GM19395 (cell line): ENCODE data around the gene VSTM2L.
A peak's percentile ranks its signal among the peaks of the same experiment; 100 is the strongest.
"Not testable (repeated sequence)": the region's sequence is repeated elsewhere in the genome, so short reads cannot be mapped to it uniquely, and the experiment has no call there.

Source experiments
- ATAC-seq: cut with Tn5 transposase; IDR thresholded peaks from one replicate; pipeline ENCODE4 v1.9.1; 2021; ENCODE audit warnings: mild to moderate bottlenecking, moderate library complexity; ENCODE audit not compliant: unreplicated experiment

VSTM2L gene

DNA sequence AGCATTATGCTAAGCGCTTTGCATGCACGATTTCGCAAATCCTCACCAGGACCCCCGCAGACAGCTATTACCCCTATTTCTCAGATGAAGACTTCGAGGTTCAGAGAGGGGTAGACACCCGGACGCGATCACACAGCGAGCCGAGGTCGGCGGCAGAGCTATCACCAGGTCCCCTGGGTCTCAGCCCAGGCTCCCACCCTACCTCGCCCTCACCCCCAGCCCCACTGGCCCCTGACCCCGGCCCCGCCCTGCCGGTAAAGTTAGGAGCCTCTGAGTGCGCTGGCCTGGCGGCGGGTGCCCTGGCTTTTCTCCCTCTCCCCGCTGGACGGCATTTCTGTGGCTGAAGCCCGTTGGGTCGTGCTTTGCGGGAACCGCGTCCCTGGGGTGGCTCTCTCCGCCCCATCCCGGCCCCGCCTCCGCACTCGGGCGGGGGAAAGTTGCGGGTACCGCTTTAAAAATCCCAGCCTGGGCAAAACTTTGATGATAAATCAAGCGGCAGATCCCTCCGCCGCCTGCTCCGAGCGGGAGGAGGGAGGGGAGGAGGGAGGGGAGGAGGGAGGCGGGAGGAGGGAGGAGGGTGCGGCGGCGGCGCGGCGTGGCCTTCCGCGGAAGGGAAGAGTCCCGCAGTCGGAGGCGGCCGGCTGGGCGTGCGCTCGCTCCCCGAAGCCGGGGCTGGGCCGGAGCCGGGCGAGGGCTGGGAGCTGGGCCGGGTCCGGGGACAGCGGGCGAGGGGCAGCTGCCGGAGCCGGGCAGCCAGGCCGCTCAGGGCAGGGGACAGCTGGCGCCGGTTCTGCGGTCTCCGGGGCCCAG is at the start of gene VSTM2L:
Gene VSTM2L, plus strand, starts transcription at position 624 of the 810 bp plus-strand sequence. CDS start 224 bp downstream, outside the sequence.
- ATAC-seq, result no peak

DNA sequence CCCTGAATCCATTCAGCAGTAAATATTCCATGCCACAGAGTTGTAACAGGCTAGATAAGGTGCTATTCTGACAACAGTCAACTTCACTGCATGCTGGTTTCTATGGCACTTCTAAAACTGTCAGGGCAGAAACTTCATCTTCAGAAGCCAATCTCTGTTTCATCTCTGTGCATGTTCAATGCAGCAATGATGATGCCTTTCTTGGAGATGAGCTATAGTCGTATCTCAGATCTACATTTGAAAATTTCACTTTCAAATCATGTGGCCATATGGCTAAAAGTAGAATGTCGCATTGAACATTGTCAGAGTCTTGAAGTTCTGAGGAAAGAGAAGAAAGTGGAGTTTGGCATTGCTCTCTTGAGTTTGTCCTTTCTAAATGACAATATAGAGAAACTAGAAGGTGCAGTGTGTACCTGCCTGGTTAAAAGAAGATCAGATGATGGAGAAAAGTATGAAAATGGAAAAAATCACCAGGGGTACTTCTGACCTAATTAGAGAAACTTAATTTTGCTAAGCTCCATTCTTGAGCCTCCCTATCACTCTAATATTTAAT is 49.0 kb upstream of the VSTM2L start:
- peak; percentile 88 for ATAC-seq

GRCh38 chr20:37856034-37856433 is 46.9 kb upstream of the VSTM2L start:
- ATAC-seq, result not testable (repeated sequence)

DNA sequence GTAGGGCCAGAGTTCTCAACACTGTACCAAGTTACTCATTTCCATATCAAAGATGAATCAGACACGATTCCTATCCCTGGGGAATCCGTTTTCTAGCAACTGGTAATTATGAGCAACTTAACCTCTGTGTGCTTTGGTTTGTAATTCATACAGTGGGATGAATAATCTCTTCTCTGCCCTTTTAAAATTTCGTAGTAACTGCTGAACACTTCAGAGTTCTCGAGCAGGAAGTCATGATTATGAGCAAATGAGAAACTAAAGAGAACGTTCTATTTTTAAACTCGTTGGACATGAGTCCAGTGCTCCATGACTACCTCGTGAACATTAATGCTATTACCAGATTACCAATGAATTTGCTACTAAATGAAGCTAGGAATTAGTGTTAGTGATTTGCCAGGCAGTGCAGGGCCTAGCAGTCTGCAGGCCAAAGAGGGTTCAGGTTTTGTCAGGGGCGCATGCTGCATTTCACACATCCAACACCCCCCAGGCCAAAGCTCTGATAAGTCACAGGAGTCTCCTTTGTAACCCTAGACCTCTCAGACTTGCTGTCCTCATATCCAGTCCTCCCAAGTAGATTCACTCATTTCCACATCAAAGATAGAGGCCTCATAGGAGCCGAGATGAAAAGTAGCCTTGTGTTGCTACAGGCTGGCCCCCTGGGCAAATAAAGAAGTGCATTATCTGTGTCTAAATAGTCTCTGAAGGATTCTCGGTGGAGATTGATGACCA is 45.8 kb upstream of the VSTM2L start:
- ATAC-seq, result no peak

- ATAC-seq, result no peak
Observed at GRCh38 chr20:37859406-37860171, 43.3 kb upstream of the VSTM2L start.

DNA sequence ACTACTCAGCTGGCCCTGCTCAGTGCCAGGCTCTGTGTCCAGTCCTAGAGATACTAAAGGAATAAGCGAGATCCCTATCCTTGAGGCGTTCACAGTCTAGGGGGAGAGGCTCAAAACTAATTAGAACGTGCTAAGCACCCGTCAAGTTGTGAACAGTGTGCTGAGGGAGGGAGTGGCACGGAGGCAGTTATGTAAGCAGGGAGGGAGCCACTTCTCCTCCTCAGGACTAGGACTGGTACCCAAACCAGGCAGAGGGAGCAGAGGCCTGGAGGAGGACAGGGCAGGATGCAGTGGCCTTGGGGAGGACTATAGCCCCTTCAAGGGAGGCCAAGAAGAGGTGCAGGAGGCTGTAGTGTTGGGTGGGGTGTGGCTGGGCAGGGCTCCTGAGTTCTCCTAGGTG is 39.6 kb upstream of the VSTM2L start:
- ATAC-seq, result no peak

GRCh38 chr20:37864298-37864697 is 38.6 kb upstream of the VSTM2L start:
- no peak for ATAC-seq

DNA sequence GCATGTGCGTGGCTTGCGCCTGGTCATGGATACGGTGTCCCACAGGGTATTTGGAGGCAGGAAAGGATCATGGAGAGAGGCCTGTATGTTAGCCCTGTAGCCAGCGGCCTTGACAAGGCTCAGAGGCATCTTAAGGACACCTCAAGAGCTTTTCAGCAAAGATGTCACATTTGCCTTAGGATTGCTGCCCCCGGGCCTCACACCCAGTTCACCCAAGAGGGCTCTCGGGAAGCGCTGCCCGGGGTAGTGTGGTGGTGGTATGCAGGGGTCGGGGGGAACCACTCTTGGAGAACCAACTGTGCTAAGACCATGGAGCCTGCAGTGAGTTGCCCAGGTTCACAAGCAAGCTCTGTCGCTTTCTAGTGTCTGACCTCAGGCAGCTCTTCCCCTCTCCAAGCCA is 36.9 kb upstream of the VSTM2L start:
- ATAC-seq, result no peak

DNA sequence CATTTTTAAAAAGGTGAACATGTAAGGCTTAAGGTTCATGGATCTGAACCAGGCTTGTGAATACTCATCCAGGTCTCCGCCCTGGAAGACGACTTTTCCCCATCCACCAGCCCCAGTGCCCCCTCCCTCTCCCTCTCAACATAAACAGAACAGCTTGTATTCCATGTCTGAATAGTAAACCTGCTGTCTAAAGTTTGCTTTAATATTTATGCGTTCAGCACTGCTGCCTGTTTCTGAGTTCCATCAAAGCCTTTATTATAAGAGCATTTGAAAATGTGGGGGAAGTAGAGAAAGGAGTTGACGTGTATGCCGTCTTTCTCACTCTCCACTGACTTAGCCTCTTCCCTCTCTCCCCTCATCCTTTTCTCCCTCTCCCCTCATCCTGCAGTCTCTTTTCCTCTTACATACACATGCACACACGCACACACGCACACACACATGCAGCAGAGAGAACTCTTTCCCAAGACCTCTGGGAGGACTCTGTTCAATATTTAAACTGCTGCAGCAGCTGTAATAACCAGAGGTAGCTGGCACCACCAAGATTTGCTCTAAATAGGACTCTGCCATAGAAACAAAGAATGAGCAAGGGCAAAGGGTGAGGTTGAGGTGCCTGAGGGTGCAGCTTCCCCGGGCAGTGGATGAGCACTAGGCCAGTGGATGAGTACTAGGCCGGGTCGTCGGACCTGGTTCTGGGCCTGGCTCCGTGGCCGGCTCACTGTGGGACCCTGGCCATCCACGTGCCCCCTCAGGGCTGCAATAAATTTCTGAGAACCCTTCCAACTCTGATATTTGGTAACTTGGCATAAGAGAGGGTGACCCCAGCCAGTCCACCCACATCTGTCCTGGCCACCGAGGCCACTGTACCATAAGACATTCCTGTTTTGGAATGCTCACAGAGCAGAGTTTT is 35.4 kb upstream of the VSTM2L start:
- no peak for ATAC-seq

GRCh38 chr20:37868851-37869333 is 34.0 kb upstream of the VSTM2L start:
- no peak for ATAC-seq

DNA sequence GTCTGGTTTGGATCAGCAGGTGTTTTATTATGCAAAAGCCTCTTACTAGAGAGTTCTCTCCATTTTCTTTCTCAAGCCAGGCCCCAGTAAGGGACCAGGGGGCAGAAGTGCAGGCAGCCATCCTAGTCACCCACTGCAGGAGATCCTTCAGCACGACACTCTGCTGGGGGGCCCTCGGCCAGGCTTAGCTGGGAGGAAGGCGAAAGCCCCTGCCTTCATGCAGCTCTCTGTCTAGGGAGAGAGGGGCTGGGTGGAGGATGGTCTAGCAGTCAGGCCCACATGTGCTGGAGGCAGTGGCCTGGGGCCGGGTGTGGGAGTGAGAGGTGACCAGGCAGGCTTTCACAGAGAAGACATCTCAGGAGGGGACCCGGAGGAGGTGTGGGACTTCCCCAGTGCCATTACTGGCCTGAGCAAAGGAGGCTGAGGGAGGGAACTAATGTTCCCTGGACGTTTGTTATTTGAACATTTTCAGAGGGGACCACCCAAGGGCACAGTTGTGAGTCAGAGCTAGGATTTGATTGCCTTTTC is 33.5 kb upstream of the VSTM2L start:
- no peak for ATAC-seq

DNA sequence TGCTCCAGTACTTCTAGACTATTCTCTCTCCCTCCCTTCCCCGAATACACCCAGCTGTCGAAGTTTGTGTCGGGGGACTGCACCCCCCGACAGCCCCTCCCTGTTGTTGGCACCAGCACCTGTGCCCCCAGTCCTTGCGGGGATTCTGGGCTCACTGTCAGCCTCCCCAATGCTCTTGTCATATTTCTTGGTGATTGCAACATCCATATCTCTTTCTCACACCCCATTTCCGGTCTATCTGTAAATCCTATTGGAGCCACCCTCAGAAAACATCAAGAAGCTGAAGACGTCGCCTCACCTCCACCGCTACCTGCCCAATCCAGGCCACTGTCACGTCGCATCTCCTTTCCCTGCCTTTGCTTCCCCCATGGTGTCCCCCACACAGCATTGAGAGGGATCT is 32.6 kb upstream of the VSTM2L start:
- no peak for ATAC-seq

GRCh38 chr20:37871751-37872150 is 31.2 kb upstream of the VSTM2L start:
- ATAC-seq, result no peak

- no peak for ATAC-seq
Observed at GRCh38 chr20:37872161-37872560, 30.8 kb upstream of the VSTM2L start.

- no peak for ATAC-seq
Observed at GRCh38 chr20:37873884-37874283, 29.0 kb upstream of the VSTM2L start.

- no peak for ATAC-seq
Observed at GRCh38 chr20:37875460-37876175, 27.3 kb upstream of the VSTM2L start.

- no peak for ATAC-seq
Observed at GRCh38 chr20:37876863-37877262, 26.1 kb upstream of the VSTM2L start.

- no peak for ATAC-seq
Observed at GRCh38 chr20:37877832-37878772, 24.8 kb upstream of the VSTM2L start.
